PFSK-1 (cell line): ENCODE measurements around the gene ZYG11A.

Experiments used
- FOXP2 ChIP-seq: optimal IDR thresholded peaks from 2 replicates; pipeline ENCODE3; 2011; ENCODE audit warnings: borderline replicate concordance, control low read depth, inconsistent platforms; ENCODE audit not compliant: insufficient read depth; ENCODE audit errors: extremely low read length, extremely low read depth
- POLR2AphosphoS5 ChIP-seq: IDR thresholded peaks from 2 replicates; pipeline ENCODE4 v1.6.1; 2012; ENCODE audit warnings: low read depth, mild to moderate bottlenecking, control low read depth, low read length, moderate library complexity
- SIN3A ChIP-seq: IDR thresholded peaks from 2 replicates; pipeline ENCODE4 v1.6.1; 2012; ENCODE audit warnings: mild to moderate bottlenecking, low read length, moderate library complexity, borderline replicate concordance; ENCODE audit not compliant: insufficient read depth
- TAF1 ChIP-seq: IDR thresholded peaks from 2 replicates; pipeline ENCODE4 v1.6.1; 2012; ENCODE audit warnings: low read length, control low read depth, borderline replicate concordance; ENCODE audit not compliant: insufficient read depth
- TF ChIP-seq, protein P1 (sequence below), 2 experiments: IDR thresholded peaks; 2 replicates each; pipeline versions ENCODE4 v1.6.1 to v1.8.0; 2011 to 2012; ENCODE audit warnings: low read depth in 2 of 2, low read length in 2 of 2, control low read depth in 1 of 2, inconsistent platforms in 1 of 2, mild to moderate bottlenecking in 1 of 2, moderate library complexity in 1 of 2; ENCODE audit not compliant: insufficient read depth in 1 of 2

DNA sequence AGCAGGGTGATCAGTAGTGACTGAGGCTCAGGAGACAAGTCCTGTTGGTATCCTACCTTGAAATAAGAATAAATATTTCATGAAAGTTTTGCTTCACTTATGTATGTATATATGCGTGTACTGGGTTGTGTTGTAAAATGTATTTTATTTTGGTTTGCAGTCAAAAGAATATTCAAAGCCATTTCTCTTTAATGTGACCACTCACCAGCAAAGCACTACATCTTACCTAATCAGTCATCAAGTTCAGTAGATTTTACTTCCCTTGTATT is 95.6 kb downstream of the ZYG11A start:
- TF ChIP-seq POLR2AphosphoS5 (no peak), SIN3A (no peak), TAF1 (no peak), FOXP2 (no peak)
- TF ChIP-seq, protein P1, sequence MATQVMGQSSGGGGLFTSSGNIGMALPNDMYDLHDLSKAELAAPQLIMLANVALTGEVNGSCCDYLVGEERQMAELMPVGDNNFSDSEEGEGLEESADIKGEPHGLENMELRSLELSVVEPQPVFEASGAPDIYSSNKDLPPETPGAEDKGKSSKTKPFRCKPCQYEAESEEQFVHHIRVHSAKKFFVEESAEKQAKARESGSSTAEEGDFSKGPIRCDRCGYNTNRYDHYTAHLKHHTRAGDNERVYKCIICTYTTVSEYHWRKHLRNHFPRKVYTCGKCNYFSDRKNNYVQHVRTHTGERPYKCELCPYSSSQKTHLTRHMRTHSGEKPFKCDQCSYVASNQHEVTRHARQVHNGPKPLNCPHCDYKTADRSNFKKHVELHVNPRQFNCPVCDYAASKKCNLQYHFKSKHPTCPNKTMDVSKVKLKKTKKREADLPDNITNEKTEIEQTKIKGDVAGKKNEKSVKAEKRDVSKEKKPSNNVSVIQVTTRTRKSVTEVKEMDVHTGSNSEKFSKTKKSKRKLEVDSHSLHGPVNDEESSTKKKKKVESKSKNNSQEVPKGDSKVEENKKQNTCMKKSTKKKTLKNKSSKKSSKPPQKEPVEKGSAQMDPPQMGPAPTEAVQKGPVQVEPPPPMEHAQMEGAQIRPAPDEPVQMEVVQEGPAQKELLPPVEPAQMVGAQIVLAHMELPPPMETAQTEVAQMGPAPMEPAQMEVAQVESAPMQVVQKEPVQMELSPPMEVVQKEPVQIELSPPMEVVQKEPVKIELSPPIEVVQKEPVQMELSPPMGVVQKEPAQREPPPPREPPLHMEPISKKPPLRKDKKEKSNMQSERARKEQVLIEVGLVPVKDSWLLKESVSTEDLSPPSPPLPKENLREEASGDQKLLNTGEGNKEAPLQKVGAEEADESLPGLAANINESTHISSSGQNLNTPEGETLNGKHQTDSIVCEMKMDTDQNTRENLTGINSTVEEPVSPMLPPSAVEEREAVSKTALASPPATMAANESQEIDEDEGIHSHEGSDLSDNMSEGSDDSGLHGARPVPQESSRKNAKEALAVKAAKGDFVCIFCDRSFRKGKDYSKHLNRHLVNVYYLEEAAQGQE (IDR thresholded peaks at IDR 0.05; ENCODE audit: insufficient read depth in 1 of 2, low read depth in 2 of 2, low read length in 2 of 2), result no peak
